HepG2 (cell line): ENCODE data around the gene RAC3. TPM values are rescaled to one million over a fixed set of nuclear protein-coding genes. Genes with fewer than 3 reads are reported as not detected.

Experiments used
- AGO2 ChIP-seq: fragments of 200-400 bp; formaldehyde crosslinking; optimal IDR thresholded peaks from 2 replicates; pipeline ENCODE3; 2017; ENCODE audit warnings: mild to moderate bottlenecking, low read depth, low read length, moderate library complexity
- CEBPB ChIP-seq: IDR thresholded peaks from 2 replicates; pipeline ENCODE4 v1.6.1; 2011; ENCODE audit warnings: low read depth, low read length, improper control_type of control experiment, borderline replicate concordance
- E2F2 ChIP-seq: sonication (generic); formaldehyde crosslinking; IDR thresholded peaks from 2 replicates; pipeline ENCODE4 v1.4.0; 2020; ENCODE audit warnings: missing genetic modification reagents, borderline replicate concordance
- EP300 ChIP-seq, 3 experiments: sonication (generic) in 1 of 3; formaldehyde crosslinking in 1 of 3; IDR thresholded peaks; 2 replicates each; pipeline versions ENCODE4 v1.5.1 to v1.6.1; 2011 to 2020; ENCODE audit warnings: low read depth in 2 of 3, low read length in 2 of 3, borderline replicate concordance in 1 of 3, improper control_type of control experiment in 1 of 3, mild to moderate bottlenecking in 1 of 3, missing genetic modification reagents in 1 of 3, moderate library complexity in 1 of 3
- GTF2F1 ChIP-seq: fragments of 150-350 bp; IDR thresholded peaks from 2 replicates; pipeline ENCODE4 v1.6.1; 2014; ENCODE audit warnings: low read length
- LRRFIP1 ChIP-seq: sonication (generic); formaldehyde crosslinking; conservative IDR thresholded peaks from 2 replicates; pipeline ENCODE4 v1.4.0; 2020; ENCODE audit warnings: missing genetic modification reagents
- MAZ ChIP-seq, 2 experiments: sonication (generic) in 1 of 2; formaldehyde crosslinking in 1 of 2; IDR thresholded peaks; 2 replicates each; pipeline versions ENCODE4 v1.5.0 to v1.6.1; 2012 to 2020; ENCODE audit warnings: low read depth in 2 of 2, mild to moderate bottlenecking in 2 of 2, borderline replicate concordance in 1 of 2, improper control_type of control experiment in 1 of 2, low read length in 1 of 2, missing genetic modification reagents in 1 of 2, moderate library complexity in 1 of 2
- NFRKB ChIP-seq: fragments of 450-650 bp; IDR thresholded peaks from 2 replicates; pipeline ENCODE4 v1.6.1; 2017
- NR2F6 ChIP-seq, 2 experiments: IDR thresholded peaks; 2 replicates each; pipeline ENCODE4 v1.6.1; 2016; ENCODE audit warnings: antibody characterized with exemption in 1 of 2, mild to moderate bottlenecking in 1 of 2
- PRDM4 ChIP-seq: sonication (generic); formaldehyde crosslinking; IDR thresholded peaks from 2 replicates; pipeline ENCODE4 v1.9.0; 2021; ENCODE audit warnings: missing genetic modification reagents, borderline replicate concordance
- REPIN1 ChIP-seq: sonication (generic); formaldehyde crosslinking; IDR thresholded peaks from 2 replicates; pipeline ENCODE4 v1.8.0; 2022; ENCODE audit warnings: missing genetic modification reagents, low read depth, mild to moderate bottlenecking, borderline replicate concordance
- SOX13 ChIP-seq, 3 experiments: fragments of 450-650 bp in 1 of 3; sonication (generic) in 1 of 3; formaldehyde crosslinking in 1 of 3; IDR thresholded peaks in 2 of 3; conservative IDR thresholded peaks in 1 of 3; 2 replicates each; pipeline versions ENCODE4 v1.5.0 to v1.6.1; 2016 to 2020; ENCODE audit warnings: antibody characterized with exemption in 1 of 3, mild to moderate bottlenecking in 1 of 3, missing compliant biosample characterization in 1 of 3, missing genetic modification reagents in 1 of 3, moderate library complexity in 1 of 3
- U2AF1 ChIP-seq: fragments of 200-400 bp; formaldehyde crosslinking; optimal IDR thresholded peaks from 2 replicates; pipeline ENCODE3; 2017; ENCODE audit warnings: mild to moderate bottlenecking, low read depth, low read length
- ZFP36L1 ChIP-seq: sonication (generic); formaldehyde crosslinking; IDR thresholded peaks from 2 replicates; pipeline ENCODE4 v1.8.0; 2022; ENCODE audit warnings: mild to moderate bottlenecking, missing genetic modification reagents, moderate library complexity
- ZNF33A ChIP-seq: sonication (generic); formaldehyde crosslinking; IDR thresholded peaks from 2 replicates; pipeline ENCODE4 v1.5.1; 2020; ENCODE audit warnings: missing genetic modification reagents, mild to moderate bottlenecking, moderate library complexity, borderline replicate concordance
- ZNF501 ChIP-seq: sonication (generic); formaldehyde crosslinking; IDR thresholded peaks from 2 replicates; pipeline ENCODE4 v1.5.1; 2020; ENCODE audit warnings: mild to moderate bottlenecking, moderate library complexity, missing genetic modification reagents
- ZNF678 ChIP-seq: sonication (generic); formaldehyde crosslinking; IDR thresholded peaks from 2 replicates; pipeline ENCODE4 v1.4.0; 2020; ENCODE audit warnings: mild to moderate bottlenecking, missing genetic modification reagents
- ZNF776 ChIP-seq: sonication (generic); formaldehyde crosslinking; IDR thresholded peaks from 2 replicates; pipeline ENCODE4 v1.4.0; 2020; ENCODE audit warnings: mild to moderate bottlenecking, missing genetic modification reagents
- ZSCAN31 ChIP-seq: sonication (generic); formaldehyde crosslinking; IDR thresholded peaks from 2 replicates; pipeline ENCODE4 v1.5.0; 2020; ENCODE audit warnings: low read depth, mild to moderate bottlenecking, missing genetic modification reagents
- polyA plus RNA-seq, 8 experiments: library from polyadenylated mRNA; depleted of rRNA in 3 of 8; stranded (reverse) in 7 of 8; unstranded in 1 of 8; fragments of >200 nt; fragmentation: Illumina TruSeq in 4 of 8; extraction: Trizol in 4 of 8; gene quantifications; 2 replicates each; pipeline versions ENCODE4 v1.2.1 to v1.2.3, GENCODE V29; 2011 to 2016; ENCODE audit warnings: low read depth in 4 of 8, missing spikeins in 1 of 8, mixed read lengths in 1 of 8; ENCODE audit not compliant: insufficient read depth in 1 of 8
- total RNA-seq, 5 experiments: library from RNA; depleted of rRNA; stranded (reverse); fragments of >200 nt; fragmentation: Illumina TruSeq; extraction: Trizol; gene quantifications; 2 replicates each; pipeline ENCODE4 v1.2.3, GENCODE V29; 2016; ENCODE audit warnings: low read depth in 1 of 5

The RAC3 gene
- total and polyA plus RNA-seq, 2 of the 13 experiments (the other 11 are each of a cell fraction or from before 2014, with no cell fraction given) = 10.5 to 21.3 TPM

- peak; percentile 77 for TF ChIP-seq SOX13 (IDR thresholded peaks at IDR 0.05)
- TF ChIP-seq SOX13 (CRISPR knock-in tag; conservative IDR thresholded peaks at IDR 0.05 in 1 of 2, IDR thresholded peaks at IDR 0.05 in 1 of 2) = peak in 1 of 2 experiments; percentile 91; a peak in 2 of 4 replicates
- TF ChIP-seq ZFP36L1 (CRISPR knock-in tag) = peak; percentile 49; the same call in 1 of the 2 replicates
- TF ChIP-seq GTF2F1 = no peak
- no peak for TF ChIP-seq U2AF1
- TF ChIP-seq REPIN1 (CRISPR knock-in tag) = no peak; the same call in none of the 2 replicates
- no peak for TF ChIP-seq ZSCAN31
- peak; percentile 83 for TF ChIP-seq CEBPB
- TF ChIP-seq MAZ (IDR thresholded peaks at IDR 0.05; ENCODE audit: borderline replicate concordance, low read depth, low read length) = peak; percentile 75; the same call in 1 of the 2 replicates
- TF ChIP-seq MAZ (CRISPR knock-in tag; IDR thresholded peaks at IDR 0.05; ENCODE audit: low read depth) = no peak; the same call in none of the 2 replicates
- no peak for TF ChIP-seq LRRFIP1
- peak; percentile 83 for TF ChIP-seq NR2F6 (IDR thresholded peaks at IDR 0.05)
- peak; percentile 49 for TF ChIP-seq NR2F6 (CRISPR knock-in tag; IDR thresholded peaks at IDR 0.05)
- no peak for TF ChIP-seq NFRKB
- TF ChIP-seq ZNF501 (CRISPR knock-in tag) = no peak
- peak; percentile 90 to 98 for TF ChIP-seq EP300 (IDR thresholded peaks at IDR 0.05; ENCODE audit: low read depth in 2 of 2, low read length in 2 of 2)
- peak; percentile 70; the same call in 1 of the 2 replicates for TF ChIP-seq EP300 (CRISPR knock-in tag; IDR thresholded peaks at IDR 0.05; ENCODE audit: borderline replicate concordance)
- TF ChIP-seq E2F2 (CRISPR knock-in tag) = peak; percentile 46; the same call in 1 of the 2 replicates
- no peak for TF ChIP-seq PRDM4
- peak; percentile 100 for TF ChIP-seq AGO2
- no peak for TF ChIP-seq ZNF776 (CRISPR knock-in tag)
- peak; percentile 94; the same call in 1 of the 2 replicates for TF ChIP-seq ZNF33A (CRISPR knock-in tag)
- TF ChIP-seq ZNF678 (CRISPR knock-in tag) = no peak
Measured at GRCh38 chr17:81994593-81995462, 36.6 kb upstream of the RAC3 start (continued).
